WERI-Rb-1 (cell line): ENCODE measurements around the gene PRKCB.

ENCODE experiments used
- DNase-seq: peaks from one replicate; pipeline ENCODE4 v3.0.0-alpha.2; 2020
- H3K27ac ChIP-seq: fragments of 250-450 bp; sonication (Bioruptor Pico); 2 replicates; pipeline ENCODE4 v1.5.1; 2020; ENCODE audit warnings: mild to moderate bottlenecking, moderate library complexity
- H3K27me3 ChIP-seq: fragments of 250-450 bp; sonication (Bioruptor Pico); 2 replicates; pipeline ENCODE4 v1.5.1; 2021; ENCODE audit warnings: mild to moderate bottlenecking, low read depth, moderate library complexity; ENCODE audit not compliant: insufficient read depth, severe bottlenecking
- H3K36me3 ChIP-seq: fragments of 250-450 bp; sonication (Bioruptor Pico); 2 replicates; pipeline ENCODE4 v1.5.1; 2020; ENCODE audit warnings: mild to moderate bottlenecking, moderate library complexity
- H3K4me3 ChIP-seq: 2 replicates; pipeline ENCODE4 v1.5.1; 2011; ENCODE audit warnings: low read depth, mild to moderate bottlenecking, control low read depth, low read length
- H3K9me3 ChIP-seq: fragments of 250-450 bp; sonication (Bioruptor Pico); 2 replicates; pipeline ENCODE4 v1.5.1; 2021; ENCODE audit warnings: mild to moderate bottlenecking, moderate library complexity; ENCODE audit not compliant: severe bottlenecking
- CTCF ChIP-seq: IDR thresholded peaks from 2 replicates; pipeline ENCODE4 v1.5.1; 2011; ENCODE audit warnings: low read depth, mild to moderate bottlenecking, control low read depth, inconsistent platforms, low read length

The PRKCB gene

GRCh38 chr16:23896832-23897821 is 61.3 kb downstream of the PRKCB start:
- no peaks in the 10 kb centered on the region for H3K27me3 ChIP-seq
- H3K4me3 ChIP-seq: no peak overlapping the region
- H3K9me3 ChIP-seq: no peaks in the 10 kb centered on the region
- no peak for TF ChIP-seq CTCF
- H3K36me3 ChIP-seq: no peaks in the 10 kb centered on the region
- no peak overlapping the region for H3K27ac ChIP-seq
- DNase-seq: no peak

GRCh38 chr16:23898682-23899430 is 63.1 kb downstream of the PRKCB start:
- no peaks in the 10 kb centered on the region for H3K36me3 ChIP-seq
- no peak for TF ChIP-seq CTCF
- H3K27ac ChIP-seq: no peak overlapping the region
- no peaks in the 10 kb centered on the region for H3K9me3 ChIP-seq
- DNase-seq: no peak
- H3K4me3 ChIP-seq: no peak overlapping the region
- H3K27me3 ChIP-seq: no peaks in the 10 kb centered on the region

GRCh38 chr16:23899869-23900268 is 64.1 kb downstream of the PRKCB start:
- no peak for TF ChIP-seq CTCF
- H3K27ac ChIP-seq: no peak overlapping the region
- H3K27me3 ChIP-seq: no peaks in the 10 kb centered on the region
- H3K36me3 ChIP-seq: no peaks in the 10 kb centered on the region
- no peak overlapping the region for H3K4me3 ChIP-seq
- DNase-seq: no peak
- no peaks in the 10 kb centered on the region for H3K9me3 ChIP-seq

GRCh38 chr16:23900480-23901177 is 64.8 kb downstream of the PRKCB start:
- TF ChIP-seq CTCF: no peak
- Histone ChIP-seq H3K9me3 (no peaks in the 10 kb centered on the region), H3K27ac (no peak overlapping the region), H3K4me3 (no peak overlapping the region), H3K36me3 (no peaks in the 10 kb centered on the region), H3K27me3 (no peaks in the 10 kb centered on the region)
- no peak for DNase-seq

GRCh38 chr16:23901178-23902033 is 65.6 kb downstream of the PRKCB start:
- H3K36me3 ChIP-seq: no peaks in the 10 kb centered on the region
- no peaks in the 10 kb centered on the region for H3K9me3 ChIP-seq
- no peak overlapping the region for H3K4me3 ChIP-seq
- no peak overlapping the region for H3K27ac ChIP-seq
- no peak for DNase-seq
- H3K27me3 ChIP-seq: no peaks in the 10 kb centered on the region
- TF ChIP-seq CTCF: no peak
